Measurements from ENCODE around the gene DNAAF6. TPM values are rescaled to one million over a fixed set of nuclear protein-coding genes. Genes with fewer than 3 reads are reported as not detected.

DNAAF6 gene
- polyA plus RNA-seq, 1 donor from 2014 or later, result not detected

GRCh38 chrX:107213477-107213876 lies 7.1 kb downstream of the DNAAF6 start:
- H3F3A ChIP-seq (ENCODE audit: insufficient read depth, low read length, poor library complexity, severe bottlenecking), result no peaks in the 10 kb centered on the region
- no peaks in the 10 kb centered on the region for H4K20me1 ChIP-seq (ENCODE audit: insufficient read depth)
- no peaks in the 10 kb centered on the region for H3K36me3 ChIP-seq (ENCODE audit: insufficient read depth, low read length)
- no peak overlapping the region for H3K9ac ChIP-seq (ENCODE audit: low read length)
- no peaks in the 10 kb centered on the region for H3K79me2 ChIP-seq (replicated peaks; ENCODE audit: insufficient read depth, low read length)
- H3K27ac ChIP-seq (ENCODE audit: low read length), result no peak overlapping the region
- no peaks in the 10 kb centered on the region for H3K9me2 ChIP-seq (ENCODE audit: insufficient read depth, low read length)
- no peak overlapping the region for H3K4me2 ChIP-seq (ENCODE audit: low read length)
- H3K4me3 ChIP-seq (ENCODE audit: low read length), result no peak overlapping the region
- no peak overlapping the region for H2AFZ ChIP-seq (ENCODE audit: low read depth, low read length)
- TF ChIP-seq, protein P1, sequence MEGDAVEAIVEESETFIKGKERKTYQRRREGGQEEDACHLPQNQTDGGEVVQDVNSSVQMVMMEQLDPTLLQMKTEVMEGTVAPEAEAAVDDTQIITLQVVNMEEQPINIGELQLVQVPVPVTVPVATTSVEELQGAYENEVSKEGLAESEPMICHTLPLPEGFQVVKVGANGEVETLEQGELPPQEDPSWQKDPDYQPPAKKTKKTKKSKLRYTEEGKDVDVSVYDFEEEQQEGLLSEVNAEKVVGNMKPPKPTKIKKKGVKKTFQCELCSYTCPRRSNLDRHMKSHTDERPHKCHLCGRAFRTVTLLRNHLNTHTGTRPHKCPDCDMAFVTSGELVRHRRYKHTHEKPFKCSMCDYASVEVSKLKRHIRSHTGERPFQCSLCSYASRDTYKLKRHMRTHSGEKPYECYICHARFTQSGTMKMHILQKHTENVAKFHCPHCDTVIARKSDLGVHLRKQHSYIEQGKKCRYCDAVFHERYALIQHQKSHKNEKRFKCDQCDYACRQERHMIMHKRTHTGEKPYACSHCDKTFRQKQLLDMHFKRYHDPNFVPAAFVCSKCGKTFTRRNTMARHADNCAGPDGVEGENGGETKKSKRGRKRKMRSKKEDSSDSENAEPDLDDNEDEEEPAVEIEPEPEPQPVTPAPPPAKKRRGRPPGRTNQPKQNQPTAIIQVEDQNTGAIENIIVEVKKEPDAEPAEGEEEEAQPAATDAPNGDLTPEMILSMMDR (IDR thresholded peaks at IDR 0.05; ENCODE audit: poor library complexity, severe bottlenecking), result no peak
- no peak for TF ChIP-seq SMC3 (conservative IDR thresholded peaks at IDR 0.05; ENCODE audit: poor library complexity)
- TF ChIP-seq TAF1 (IDR thresholded peaks at IDR 0.05; ENCODE audit: low read depth), result no peak
- TF ChIP-seq EP300 (conservative IDR thresholded peaks at IDR 0.05; ENCODE audit: poor library complexity, severe bottlenecking), result no peak
- TF ChIP-seq POLR2AphosphoS5 (IDR thresholded peaks at IDR 0.05), result no peak
- no peak for TF ChIP-seq MXI1 (conservative IDR thresholded peaks at IDR 0.05; ENCODE audit: poor library complexity, severe bottlenecking)
- TF ChIP-seq RAD21 (conservative IDR thresholded peaks at IDR 0.05), result no peak
- no peak for TF ChIP-seq REST (IDR thresholded peaks at IDR 0.05; ENCODE audit: borderline replicate concordance)
- no peak for TF ChIP-seq EZH2 (IDR thresholded peaks at IDR 0.05; ENCODE audit: borderline replicate concordance, insufficient read depth, low read length, poor library complexity, severe bottlenecking)
- no peaks in the 10 kb centered on the region for H3K27me3 ChIP-seq (ENCODE audit: insufficient read depth, low read depth, low read length)
- H3K9me3 ChIP-seq (ENCODE audit: low read length), result no peaks in the 10 kb centered on the region

DNA sequence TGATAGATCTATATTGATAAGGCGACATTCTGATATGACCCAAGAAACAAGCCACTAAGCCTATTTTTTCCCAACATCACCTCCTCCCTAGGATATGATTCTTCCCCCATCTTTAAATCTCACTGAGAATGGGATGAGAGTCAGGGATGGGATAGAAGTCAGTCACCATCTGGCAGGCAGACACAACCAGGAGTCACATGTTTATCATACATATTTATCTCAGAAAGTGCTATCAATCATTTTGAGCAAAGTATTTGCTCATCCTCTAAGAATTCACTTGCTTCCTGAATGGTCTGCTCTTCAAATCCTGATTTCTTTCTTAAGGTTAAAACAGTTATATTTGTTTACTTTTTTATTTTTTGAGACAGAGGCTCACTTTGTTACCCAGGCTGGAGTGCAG lies 20.3 kb downstream of the DNAAF6 start:
- Histone ChIP-seq H2AFZ (ENCODE audit: low read depth, low read length) (no peak overlapping the region), H3K9me2 (ENCODE audit: insufficient read depth, low read length) (no peaks in the 10 kb centered on the region), H3F3A (ENCODE audit: insufficient read depth, low read length, poor library complexity, severe bottlenecking) (no peaks in the 10 kb centered on the region), H3K9me3 (ENCODE audit: low read length) (no peaks in the 10 kb centered on the region), H4K20me1 (ENCODE audit: insufficient read depth) (no peaks in the 10 kb centered on the region), H3K27ac (ENCODE audit: low read length) (no peak overlapping the region), H3K27me3 (ENCODE audit: insufficient read depth, low read depth, low read length) (no peaks in the 10 kb centered on the region), H3K4me2 (ENCODE audit: low read length) (no peak overlapping the region), H3K9ac (ENCODE audit: low read length) (no peak overlapping the region), H3K4me3 (ENCODE audit: low read length) (no peak overlapping the region), H3K36me3 (ENCODE audit: insufficient read depth, low read length) (no peaks in the 10 kb centered on the region), H3K79me2 (replicated peaks; ENCODE audit: insufficient read depth, low read length) (no peaks in the 10 kb centered on the region)
- TF ChIP-seq EZH2 (IDR thresholded peaks at IDR 0.05; ENCODE audit: borderline replicate concordance, insufficient read depth, low read length, poor library complexity, severe bottlenecking) (no peak), TAF1 (IDR thresholded peaks at IDR 0.05; ENCODE audit: low read depth) (no peak), RAD21 (conservative IDR thresholded peaks at IDR 0.05) (no peak), MXI1 (conservative IDR thresholded peaks at IDR 0.05; ENCODE audit: poor library complexity, severe bottlenecking) (no peak), POLR2AphosphoS5 (IDR thresholded peaks at IDR 0.05) (no peak), REST (IDR thresholded peaks at IDR 0.05; ENCODE audit: borderline replicate concordance) (no peak), SMC3 (conservative IDR thresholded peaks at IDR 0.05; ENCODE audit: poor library complexity) (no peak), EP300 (conservative IDR thresholded peaks at IDR 0.05; ENCODE audit: poor library complexity, severe bottlenecking) (no peak)
- TF ChIP-seq, protein P1 (IDR thresholded peaks at IDR 0.05; ENCODE audit: poor library complexity, severe bottlenecking), result no peak
